GM21619 (cell line): ENCODE results near the gene HMG20A.

ENCODE experiments used
- ATAC-seq: cut with Tn5 transposase; IDR thresholded peaks from one replicate; pipeline ENCODE4 v1.9.1; 2021; ENCODE audit not compliant: unreplicated experiment

HMG20A gene

GRCh38 chr15:77497110-77497737 lies 76.5 kb downstream of the HMG20A start:
- no peak for ATAC-seq

GRCh38 chr15:77497942-77498361 lies 77.3 kb downstream of the HMG20A start:
- no peak for ATAC-seq

- no peak for ATAC-seq
These were observed 78.5 kb downstream of the HMG20A start for GRCh38 chr15:77499087-77499760.

- ATAC-seq, result no peak
These were observed 80.3 kb downstream of the HMG20A start for GRCh38 chr15:77500989-77501388.

GRCh38 chr15:77502379-77503095 lies 81.8 kb downstream of the HMG20A start:
- no peak for ATAC-seq

- ATAC-seq, result no peak
These were observed 82.6 kb downstream of the HMG20A start for GRCh38 chr15:77503240-77503639.

- ATAC-seq, result no peak
These were observed 83.1 kb downstream of the HMG20A start for GRCh38 chr15:77503764-77504163.

GRCh38 chr15:77504306-77504705 lies 83.6 kb downstream of the HMG20A start:
- no peak for ATAC-seq

GRCh38 chr15:77504871-77505270 lies 84.2 kb downstream of the HMG20A start:
- ATAC-seq, result no peak

GRCh38 chr15:77505556-77505955 lies 84.9 kb downstream of the HMG20A start:
- ATAC-seq, result no peak

- no peak for ATAC-seq
These were observed 85.8 kb downstream of the HMG20A start for GRCh38 chr15:77506311-77507142.

- ATAC-seq, result no peak
These were observed 86.6 kb downstream of the HMG20A start for GRCh38 chr15:77507143-77507897.

- ATAC-seq, result no peak
These were observed 87.2 kb downstream of the HMG20A start for GRCh38 chr15:77507911-77508310.

GRCh38 chr15:77508541-77509243 lies 88.0 kb downstream of the HMG20A start:
- ATAC-seq, result no peak

- no peak for ATAC-seq
These were observed 89.7 kb downstream of the HMG20A start for GRCh38 chr15:77510066-77511057.

GRCh38 chr15:77511869-77512268 lies 91.2 kb downstream of the HMG20A start:
- no peak for ATAC-seq

- no peak for ATAC-seq
These were observed 92.5 kb downstream of the HMG20A start for GRCh38 chr15:77513226-77513625.

- ATAC-seq, result no peak
These were observed 94.1 kb downstream of the HMG20A start for GRCh38 chr15:77514641-77515402.
